GM18907 (cell line): Measurements from ENCODE around the gene CDC23.
"Not testable (repeated sequence)": the region's sequence is repeated elsewhere in the genome, so short reads cannot be mapped to it uniquely, and the experiment has no call there.

Source experiments
- ATAC-seq: cut with Tn5 transposase; IDR thresholded peaks from one replicate; pipeline ENCODE4 v1.9.1; 2021; ENCODE audit warnings: mild to moderate bottlenecking, moderate library complexity; ENCODE audit not compliant: unreplicated experiment

The CDC23 gene

GRCh38 chr5:138143578-138143977 is 69.5 kb downstream of the CDC23 start:
- ATAC-seq: not testable (repeated sequence)

GRCh38 chr5:138141734-138142133 is 71.4 kb downstream of the CDC23 start:
- no peak for ATAC-seq

- ATAC-seq: no peak
Measured at GRCh38 chr5:138140268-138140667, 72.9 kb downstream of the CDC23 start.

GRCh38 chr5:138139781-138140090 is 73.4 kb downstream of the CDC23 start:
- ATAC-seq: no peak

GRCh38 chr5:138138949-138139780 is 74.0 kb downstream of the CDC23 start, which contains the start of gene NME5:
Gene NME5, minus strand, starts transcription at chr5:138139428. Its CDS starts 648 bp downstream, at chr5:138138780.
- ATAC-seq: no peak
